HepG2 (cell line): ENCODE data around the gene ARL5C. TPM values are rescaled to one million over a fixed set of nuclear protein-coding genes. Genes with fewer than 3 reads are reported as not detected.

Experiments used
- ARNTL ChIP-seq: sonication (generic); formaldehyde crosslinking; IDR thresholded peaks from 2 replicates; pipeline ENCODE4 v1.4.0; 2020; ENCODE audit warnings: mild to moderate bottlenecking, missing genetic modification reagents
- CAMTA2 ChIP-seq: sonication (generic); formaldehyde crosslinking; IDR thresholded peaks from 2 replicates; pipeline ENCODE4 v1.4.0; 2020; ENCODE audit warnings: mild to moderate bottlenecking, missing genetic modification reagents, borderline replicate concordance
- ETV5 ChIP-seq: IDR thresholded peaks from 2 replicates; pipeline ENCODE4 v1.6.1; 2018; ENCODE audit warnings: missing biosample characterization, missing genetic modification reagents, inconsistent platforms, borderline replicate concordance
- HDAC2 ChIP-seq: sonication (generic); formaldehyde crosslinking; IDR thresholded peaks from 2 replicates; pipeline ENCODE4 v1.4.0; 2020; ENCODE audit warnings: missing genetic modification reagents
- KDM2A ChIP-seq: sonication (generic); formaldehyde crosslinking; IDR thresholded peaks from 2 replicates; pipeline ENCODE4 v1.4.0; 2020; ENCODE audit warnings: low read depth, missing genetic modification reagents, borderline replicate concordance
- MEF2D ChIP-seq: sonication (generic); formaldehyde crosslinking; IDR thresholded peaks from 2 replicates; pipeline ENCODE4 v1.5.1; 2020; ENCODE audit warnings: mild to moderate bottlenecking, missing genetic modification reagents
- NAIF1 ChIP-seq: sonication (generic); formaldehyde crosslinking; IDR thresholded peaks from 2 replicates; pipeline ENCODE4 v1.5.0; 2020; ENCODE audit warnings: mild to moderate bottlenecking, missing genetic modification reagents, borderline replicate concordance
- PBX3 ChIP-seq: sonication (generic); formaldehyde crosslinking; IDR thresholded peaks from 2 replicates; pipeline ENCODE4 v1.8.1; 2023; ENCODE audit warnings: missing genetic modification reagents, inconsistent platforms, borderline replicate concordance
- POGZ ChIP-seq: sonication (generic); formaldehyde crosslinking; IDR thresholded peaks from 2 replicates; pipeline ENCODE4 v1.4.0; 2020; ENCODE audit warnings: mild to moderate bottlenecking, missing genetic modification reagents
- PRPF4 ChIP-seq: fragments of 200-400 bp; formaldehyde crosslinking; IDR thresholded peaks from 2 replicates; pipeline ENCODE4 v1.6.1; 2016; ENCODE audit warnings: low read length, low read depth; ENCODE audit not compliant: poor library complexity, severe bottlenecking
- RBFOX2 ChIP-seq: fragments of 200-400 bp; formaldehyde crosslinking; IDR thresholded peaks from 2 replicates; pipeline ENCODE4 v1.6.1; 2017; ENCODE audit warnings: low read depth, mild to moderate bottlenecking, low read length
- SALL2 ChIP-seq: sonication (generic); formaldehyde crosslinking; IDR thresholded peaks from 2 replicates; pipeline ENCODE4 v1.8.1; 2023; ENCODE audit warnings: mild to moderate bottlenecking, missing genetic modification reagents, inconsistent platforms
- TEAD3 ChIP-seq: optimal IDR thresholded peaks from 2 replicates; pipeline ENCODE3; 2016; ENCODE audit warnings: borderline replicate concordance
- ZBTB37 ChIP-seq: sonication (generic); formaldehyde crosslinking; IDR thresholded peaks from 2 replicates; pipeline ENCODE4 v1.4.0; 2020; ENCODE audit warnings: mild to moderate bottlenecking, missing genetic modification reagents
- ZEB1 ChIP-seq: IDR thresholded peaks from 2 replicates; pipeline ENCODE4 v1.6.1; 2012; ENCODE audit warnings: mild to moderate bottlenecking, low read depth, inconsistent platforms; ENCODE audit not compliant: insufficient replicate concordance
- ZNF180 ChIP-seq: sonication (generic); formaldehyde crosslinking; IDR thresholded peaks from 2 replicates; pipeline ENCODE4 v1.4.0; 2020; ENCODE audit warnings: low read depth, missing genetic modification reagents, borderline replicate concordance
- ZNF207 ChIP-seq: fragments of 450-650 bp; IDR thresholded peaks from 2 replicates; pipeline ENCODE4 v1.6.1; 2016; ENCODE audit warnings: antibody characterized with exemption, borderline replicate concordance
- ZNF296 ChIP-seq: sonication (generic); formaldehyde crosslinking; conservative IDR thresholded peaks from 2 replicates; pipeline ENCODE4 v1.5.0; 2020; ENCODE audit warnings: mild to moderate bottlenecking, missing genetic modification reagents
- ZNF331 ChIP-seq: sonication (generic); formaldehyde crosslinking; IDR thresholded peaks from 2 replicates; pipeline ENCODE4 v1.4.0; 2020; ENCODE audit warnings: missing genetic modification reagents
- ZNF382 ChIP-seq: sonication (generic); formaldehyde crosslinking; IDR thresholded peaks from 2 replicates; pipeline ENCODE4 v1.5.0; 2020; ENCODE audit warnings: missing genetic modification reagents, mild to moderate bottlenecking, borderline replicate concordance
- ZNF451 ChIP-seq: sonication (generic); formaldehyde crosslinking; IDR thresholded peaks from 2 replicates; pipeline ENCODE4 v1.5.0; 2020; ENCODE audit warnings: mild to moderate bottlenecking, missing genetic modification reagents
- ZNF546 ChIP-seq: sonication (generic); formaldehyde crosslinking; conservative IDR thresholded peaks from 2 replicates; pipeline ENCODE4 v1.8.1; 2023; ENCODE audit warnings: mild to moderate bottlenecking, missing genetic modification reagents
- ZNF563 ChIP-seq: sonication (generic); formaldehyde crosslinking; IDR thresholded peaks from 2 replicates; pipeline ENCODE4 v1.8.0; 2022; ENCODE audit warnings: mild to moderate bottlenecking, moderate library complexity, missing genetic modification reagents
- ZNF574 ChIP-seq: sonication (generic); formaldehyde crosslinking; IDR thresholded peaks from 2 replicates; pipeline ENCODE4 v1.4.0; 2020; ENCODE audit warnings: missing genetic modification reagents
- ZNF839 ChIP-seq: sonication (generic); formaldehyde crosslinking; IDR thresholded peaks from 2 replicates; pipeline ENCODE4 v1.4.0; 2020; ENCODE audit warnings: missing genetic modification reagents, mild to moderate bottlenecking, borderline replicate concordance
- ZNF883 ChIP-seq: sonication (generic); formaldehyde crosslinking; IDR thresholded peaks from 2 replicates; pipeline ENCODE4 v1.5.1; 2020; ENCODE audit warnings: mild to moderate bottlenecking, missing genetic modification reagents; ENCODE audit errors: not compliant biosample characterization
- polyA plus RNA-seq, 8 experiments: library from polyadenylated mRNA; depleted of rRNA in 3 of 8; stranded (reverse) in 7 of 8; unstranded in 1 of 8; fragments of >200 nt; fragmentation: Illumina TruSeq in 4 of 8; extraction: Trizol in 4 of 8; gene quantifications; 2 replicates each; pipeline versions ENCODE4 v1.2.1 to v1.2.3, GENCODE V29; 2011 to 2016; ENCODE audit warnings: low read depth in 4 of 8, missing spikeins in 1 of 8, mixed read lengths in 1 of 8; ENCODE audit not compliant: insufficient read depth in 1 of 8
- total RNA-seq, 5 experiments: library from RNA; depleted of rRNA; stranded (reverse); fragments of >200 nt; fragmentation: Illumina TruSeq; extraction: Trizol; gene quantifications; 2 replicates each; pipeline ENCODE4 v1.2.3, GENCODE V29; 2016; ENCODE audit warnings: low read depth in 1 of 5

Gene ARL5C
- total and polyA plus RNA-seq, 2 of the 13 experiments (the other 11 are each of a cell fraction or from before 2014, with no cell fraction given): not detected

DNA sequence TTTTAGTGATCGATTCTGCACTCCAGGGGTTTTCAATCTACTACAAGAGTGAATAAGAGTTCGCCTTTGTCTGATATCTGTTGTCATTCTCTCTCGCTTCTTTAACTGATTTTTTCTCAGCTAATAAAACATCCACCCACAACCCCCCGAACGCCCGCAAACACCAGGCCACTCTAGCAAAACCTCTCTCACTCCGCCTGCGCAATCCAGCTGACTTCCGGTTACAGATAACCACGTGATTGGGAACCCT, 33.8 kb upstream of the ARL5C start (continued):
- no peak for TF ChIP-seq ZBTB37
- TF ChIP-seq MEF2D (CRISPR knock-in tag): no peak
- no peak for TF ChIP-seq ZNF382
- no peak for TF ChIP-seq ZNF207
- no peak for TF ChIP-seq CAMTA2 (CRISPR knock-in tag)
- no peak for TF ChIP-seq ZNF180
- TF ChIP-seq ZNF296: no peak
- no peak for TF ChIP-seq ARNTL (CRISPR knock-in tag)
- no peak for TF ChIP-seq PRPF4
- TF ChIP-seq ETV5 (CRISPR knock-in tag): peak; percentile 77; the same call in 1 of the 2 replicates
- 0 out of 2 replicates have a peak, but pooled peaks have one; percentile 22 for TF ChIP-seq KDM2A (CRISPR knock-in tag)
- TF ChIP-seq RBFOX2: no peak
- TF ChIP-seq NAIF1 (CRISPR knock-in tag): peak; percentile 88
- no peak; the same call in 1 of the 2 replicates for TF ChIP-seq ZNF563 (CRISPR knock-in tag)
- no peak for TF ChIP-seq ZNF839 (CRISPR knock-in tag)
- TF ChIP-seq ZEB1: peak; percentile 57
- no peak for TF ChIP-seq SALL2 (CRISPR knock-in tag)
- TF ChIP-seq ZNF546: 0 out of 2 replicates have a peak, but pooled peaks have one; percentile 38
- TF ChIP-seq ZNF451 (CRISPR knock-in tag): no peak
- no peak for TF ChIP-seq ZNF883 (CRISPR knock-in tag)
- TF ChIP-seq ZNF574 (CRISPR knock-in tag): peak; percentile 98
- TF ChIP-seq ZNF331 (CRISPR knock-in tag): 0 out of 2 replicates have a peak, but pooled peaks have one; percentile 2
- 0 out of 2 replicates have a peak, but pooled peaks have one; percentile 8 for TF ChIP-seq HDAC2
- no peak for TF ChIP-seq PBX3 (CRISPR knock-in tag)
- TF ChIP-seq POGZ (CRISPR knock-in tag): 0 out of 2 replicates have a peak, but pooled peaks have one; percentile 12
- peak; percentile 11 for TF ChIP-seq TEAD3 (CRISPR knock-in tag)
